ENCODE measurements around the gene CSMD2.

- TF ChIP-seq CTCF (IDR thresholded peaks at IDR 0.05) (no peak), POLR2A (IDR thresholded peaks at IDR 0.05) (no peak)
These were observed 13.0 kb upstream of the CSMD2 start for GRCh38 chr1:34178072-34178471.
